GM18520 (cell line): ENCODE data around the gene RBM5.
A peak's percentile ranks its signal among the peaks of the same experiment; 100 is the strongest.

Experiments
- ATAC-seq: cut with Tn5 transposase; IDR thresholded peaks from one replicate; pipeline ENCODE4 v1.9.1; 2021; ENCODE audit not compliant: unreplicated experiment

Gene RBM5

DNA sequence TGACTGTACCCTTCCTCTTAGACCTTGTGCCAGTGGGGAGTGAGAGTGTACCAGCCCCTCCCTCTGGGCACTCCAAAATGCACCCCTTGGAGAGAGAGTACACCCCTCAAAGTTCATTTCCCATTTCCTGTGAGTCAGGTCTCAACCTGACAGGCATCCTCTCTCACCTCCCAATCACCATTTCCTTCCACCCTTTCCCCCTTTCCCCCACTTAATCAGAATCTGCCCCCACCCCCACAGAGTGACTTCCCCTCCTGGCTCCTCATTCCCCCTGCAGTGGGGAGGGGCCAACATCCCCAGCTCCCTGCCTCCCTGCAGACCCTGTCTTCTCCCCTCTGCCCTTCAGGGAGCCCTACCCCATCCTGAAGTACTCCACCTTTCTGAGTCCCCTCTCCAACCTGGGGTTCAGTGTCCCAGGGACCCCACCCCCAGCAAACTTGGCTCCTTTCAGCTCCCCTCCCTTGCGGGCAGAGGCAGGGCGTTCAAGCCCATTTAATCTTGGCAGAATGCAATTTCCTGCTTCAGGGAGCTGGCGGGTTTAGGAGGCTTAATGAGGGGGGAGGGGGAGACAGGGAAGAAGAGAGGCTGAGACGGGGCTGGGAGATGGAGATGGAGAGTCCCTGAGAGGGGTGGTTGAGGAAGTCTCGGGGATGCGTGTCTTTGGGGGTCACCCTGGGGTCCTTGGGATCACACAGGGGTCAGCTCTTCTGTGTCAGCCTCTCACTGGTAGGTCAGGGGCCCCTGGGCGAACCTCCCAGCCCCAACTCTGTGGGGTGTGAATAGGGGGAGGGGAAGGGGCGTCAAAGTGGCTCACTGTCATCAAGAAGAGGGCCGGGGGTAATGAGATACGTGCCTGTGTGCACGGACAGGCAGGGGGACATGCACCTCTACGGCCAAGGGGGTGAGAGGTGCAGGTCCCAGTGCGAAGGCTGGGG is 49.8 kb downstream of the RBM5 start:
- no peak for ATAC-seq

DNA sequence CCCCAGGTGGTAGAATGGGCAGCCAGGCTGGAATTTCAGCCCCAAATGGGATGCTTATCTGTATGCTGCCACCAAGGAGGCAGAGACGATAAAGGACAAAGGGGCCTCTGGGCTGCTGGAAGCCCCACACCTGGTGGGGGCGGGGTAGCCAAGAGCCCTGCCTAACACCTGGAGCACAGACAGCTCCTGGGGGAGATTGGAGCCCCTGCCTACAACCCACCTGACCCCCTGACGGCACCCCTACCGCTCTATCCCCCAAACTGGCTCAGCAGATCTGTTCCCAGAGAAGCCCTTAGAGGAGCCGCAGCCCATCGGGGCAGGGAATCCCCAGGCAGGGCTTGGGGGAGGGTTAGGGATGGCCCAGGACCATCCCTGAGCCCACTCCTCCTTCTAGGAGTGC is 50.6 kb downstream of the RBM5 start:
- no peak for ATAC-seq

DNA sequence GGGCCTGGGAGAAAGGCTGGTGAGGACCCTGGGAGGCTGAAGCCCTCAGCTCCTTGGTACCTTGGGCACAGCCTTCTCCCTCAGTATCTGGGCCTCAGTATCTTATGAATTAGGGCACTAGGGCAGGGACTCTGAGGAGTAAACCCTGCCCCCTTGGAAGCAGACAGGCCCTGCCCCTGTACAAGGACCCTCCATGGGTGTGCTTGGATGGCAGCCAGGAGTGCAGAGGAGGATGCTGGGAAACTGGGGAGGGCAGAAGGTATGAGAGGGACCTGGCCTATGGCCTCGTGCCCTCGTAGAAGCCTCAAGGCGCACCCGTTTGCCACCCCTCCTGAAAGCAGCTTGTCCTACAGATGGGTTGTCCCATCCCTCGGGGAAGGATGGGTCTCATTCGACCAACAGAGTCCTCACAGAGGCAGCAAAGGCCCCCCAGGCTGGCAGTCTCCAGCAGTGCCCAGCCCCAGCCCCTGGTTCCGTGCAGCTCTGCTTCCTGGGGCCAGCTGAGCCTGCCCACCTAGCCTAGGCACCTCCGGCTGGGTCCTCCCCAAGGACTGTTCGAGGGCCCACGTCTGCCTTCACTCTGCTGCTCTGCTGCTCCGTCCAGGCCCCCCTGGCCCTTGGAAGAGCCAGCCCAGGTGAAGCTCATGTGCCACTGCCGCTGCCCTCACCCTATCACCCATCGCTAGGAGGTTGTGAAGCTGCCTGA is 51.2 kb downstream of the RBM5 start:
- ATAC-seq, result no peak

DNA sequence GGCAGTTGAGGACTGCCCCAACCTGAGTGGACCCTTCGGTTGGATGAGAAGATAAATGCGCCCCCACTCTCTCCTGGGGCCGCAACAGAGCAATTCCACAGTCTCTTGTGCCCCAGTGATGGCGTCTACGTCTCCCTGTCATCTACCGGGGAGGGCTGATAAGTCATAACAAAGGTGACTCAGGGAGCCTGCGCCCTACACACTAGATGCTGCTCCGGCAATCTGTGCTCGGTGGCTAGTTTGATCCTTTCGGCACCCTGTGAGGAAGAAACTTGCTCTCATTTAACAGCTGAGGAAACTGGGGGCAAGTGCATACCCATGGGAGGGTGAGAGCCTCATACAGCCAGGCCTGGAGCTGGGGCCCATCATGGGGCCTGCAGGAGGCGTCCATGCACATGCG is 52.3 kb downstream of the RBM5 start:
- no peak for ATAC-seq

DNA sequence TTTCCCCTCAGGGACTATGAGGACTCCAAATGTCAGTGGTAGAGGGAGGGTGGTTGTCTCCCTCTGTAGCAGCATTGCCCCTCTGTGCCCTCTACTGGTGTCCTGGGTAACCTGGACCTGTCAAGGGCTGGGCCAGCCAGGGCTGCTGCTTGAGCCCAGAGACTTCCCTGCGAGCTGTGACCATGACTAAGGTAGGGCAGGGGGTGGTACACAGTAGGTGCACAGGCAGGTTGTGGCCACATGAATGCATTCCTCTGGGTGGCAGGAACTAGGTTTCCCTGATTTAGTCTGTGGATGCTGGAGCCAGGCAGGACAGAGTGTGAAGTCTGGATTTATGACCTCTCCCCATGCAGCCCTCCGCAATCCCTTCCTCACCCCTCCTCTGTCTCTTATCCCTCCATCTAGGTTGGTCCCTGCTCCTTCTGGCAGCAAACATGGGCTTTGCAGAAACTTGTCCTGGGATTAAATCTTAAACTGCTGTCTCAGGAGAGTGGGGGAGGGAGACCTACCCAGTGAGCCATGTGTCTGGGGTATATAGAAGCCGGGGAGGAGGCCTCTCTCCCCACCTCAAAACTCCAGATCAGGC is 57.7 kb downstream of the RBM5 start:
- no peak for ATAC-seq

DNA sequence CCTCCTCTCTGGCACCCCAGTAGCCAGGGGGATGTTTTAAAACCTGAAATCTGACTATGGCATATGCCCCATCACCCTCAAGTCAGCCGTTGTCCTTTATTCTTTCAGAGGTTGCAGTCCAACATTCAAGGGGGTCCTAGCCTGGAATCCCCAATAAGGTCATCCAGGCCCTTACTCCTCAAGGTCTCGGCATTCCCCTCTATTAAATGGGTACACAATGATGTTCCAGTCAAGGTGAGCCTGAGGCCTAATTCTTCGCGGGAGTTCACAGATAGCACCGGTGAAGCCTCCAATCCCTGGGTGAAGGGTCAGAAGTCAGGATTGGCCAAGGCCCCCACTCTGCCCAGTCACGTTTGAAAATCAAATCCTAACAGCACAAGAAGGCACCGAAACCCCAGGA is 58.3 kb downstream of the RBM5 start:
- ATAC-seq, result no peak

DNA sequence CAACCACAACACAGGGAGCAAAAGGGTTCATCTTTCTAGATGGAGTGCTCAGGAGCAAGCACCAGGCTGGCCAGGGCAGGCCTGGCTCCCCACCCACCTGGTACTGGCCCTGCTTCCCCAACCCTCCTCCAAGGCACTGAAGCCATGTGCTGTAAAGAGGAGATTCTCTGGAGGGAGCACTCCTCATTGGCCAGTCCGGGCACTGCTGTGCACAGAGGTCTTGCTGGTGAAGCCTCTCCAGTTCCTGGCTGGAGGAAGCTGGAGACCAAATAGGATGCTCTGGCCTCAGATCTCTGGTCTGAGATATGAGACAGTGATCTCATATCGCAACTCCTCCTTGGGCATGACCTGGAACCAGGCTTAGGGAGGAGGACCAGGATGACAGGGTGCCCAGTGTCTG is 58.7 kb downstream of the RBM5 start:
- ATAC-seq, result no peak

DNA sequence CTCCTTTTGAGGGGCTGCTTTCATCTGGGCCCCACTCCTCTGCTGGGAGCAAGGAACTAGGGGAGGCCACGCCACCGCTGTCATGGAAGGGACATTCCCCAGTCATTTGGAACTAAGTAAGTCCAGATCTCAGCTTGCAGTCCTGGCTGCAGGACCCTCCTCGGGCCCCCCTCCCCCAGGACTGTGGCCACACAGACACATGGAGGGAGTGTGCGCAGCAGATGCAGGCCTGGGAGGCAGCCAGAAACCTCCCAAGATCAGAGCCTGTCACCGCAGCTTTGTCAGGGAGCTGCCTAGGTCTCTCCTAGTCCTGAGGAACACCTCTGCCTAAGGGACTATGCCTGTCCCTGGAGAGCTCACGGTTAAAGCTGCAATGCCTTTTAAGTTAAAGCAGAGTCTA is 59.1 kb downstream of the RBM5 start:
- no peak for ATAC-seq

DNA sequence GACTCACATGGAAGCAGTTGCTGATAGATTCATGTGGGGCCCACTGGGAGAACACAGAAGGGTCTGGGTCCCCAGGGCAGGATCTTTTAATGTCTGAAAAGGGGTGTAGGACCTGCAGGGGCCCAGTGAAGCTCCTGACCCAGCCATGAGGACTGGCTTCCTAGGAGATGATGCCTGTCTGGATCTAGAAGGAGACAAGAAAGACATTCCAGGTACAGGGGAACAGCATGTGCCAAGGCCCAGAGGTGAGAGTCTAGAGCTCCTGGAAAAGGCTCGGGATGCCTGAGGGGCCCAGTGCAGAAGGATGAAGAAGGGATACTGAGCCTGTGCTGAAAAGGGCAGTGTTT is 61.7 kb downstream of the RBM5 start:
- no peak for ATAC-seq

DNA sequence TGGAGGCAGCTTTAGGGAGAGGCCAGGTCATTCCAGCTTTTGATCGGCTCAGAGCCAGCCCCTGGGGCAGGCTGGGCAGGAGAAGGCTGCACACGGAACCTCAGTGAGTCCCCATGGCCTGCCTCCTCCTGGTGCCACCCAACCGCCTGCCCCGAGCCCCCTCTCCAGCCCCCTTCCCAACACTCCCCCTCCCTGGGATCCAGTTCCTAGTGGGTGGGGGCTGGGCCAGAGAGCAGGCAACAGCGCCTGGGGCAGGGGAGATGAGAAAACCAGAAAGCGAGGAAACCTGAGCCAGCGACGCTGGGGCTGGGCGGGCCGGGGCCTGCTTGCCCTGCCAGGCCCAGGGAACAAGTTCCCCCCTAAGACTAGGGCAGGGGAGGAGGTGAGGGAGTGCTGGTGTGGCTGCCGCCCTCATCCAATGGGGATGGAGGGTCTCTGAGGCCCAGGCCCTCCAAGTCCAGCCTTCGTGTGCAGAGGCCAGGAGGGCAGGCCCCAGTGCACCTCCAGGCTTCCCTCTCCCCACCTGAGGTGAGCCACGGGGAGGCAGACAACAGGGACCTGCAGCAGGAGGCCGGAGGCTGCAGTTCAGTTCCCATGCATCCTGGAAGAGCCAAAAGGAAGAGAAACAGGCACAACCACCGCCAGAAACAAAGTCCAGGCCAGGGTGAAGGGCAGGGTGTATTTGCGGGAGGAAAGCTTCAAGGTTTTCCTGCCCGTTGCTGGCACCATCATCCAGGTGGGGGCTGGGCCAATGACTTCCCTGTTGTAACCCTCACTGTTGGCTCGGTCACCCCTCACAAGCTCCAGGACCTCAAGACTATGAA is 62.4 kb downstream of the RBM5 start:
- no peak for ATAC-seq

DNA sequence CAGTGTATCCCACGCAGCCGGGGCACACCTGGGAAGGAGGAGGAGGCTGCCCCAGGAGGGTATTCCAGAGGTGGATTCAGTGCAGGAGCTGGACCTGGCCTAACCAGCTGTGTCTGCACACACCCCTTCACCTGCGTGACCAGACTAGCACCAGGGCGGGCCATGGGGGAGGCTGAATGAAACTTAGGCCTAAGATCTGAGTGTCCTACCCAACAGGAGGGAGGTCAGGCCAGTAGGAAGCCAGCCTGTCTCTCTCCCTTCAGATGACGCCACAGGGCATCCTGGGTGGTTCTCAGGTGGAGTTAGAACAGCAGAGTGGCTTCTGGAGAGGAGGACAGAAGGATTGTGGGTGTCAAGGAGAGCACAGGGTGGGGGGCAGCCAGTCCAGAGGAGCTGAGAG is 63.0 kb downstream of the RBM5 start:
- ATAC-seq, result no peak

DNA sequence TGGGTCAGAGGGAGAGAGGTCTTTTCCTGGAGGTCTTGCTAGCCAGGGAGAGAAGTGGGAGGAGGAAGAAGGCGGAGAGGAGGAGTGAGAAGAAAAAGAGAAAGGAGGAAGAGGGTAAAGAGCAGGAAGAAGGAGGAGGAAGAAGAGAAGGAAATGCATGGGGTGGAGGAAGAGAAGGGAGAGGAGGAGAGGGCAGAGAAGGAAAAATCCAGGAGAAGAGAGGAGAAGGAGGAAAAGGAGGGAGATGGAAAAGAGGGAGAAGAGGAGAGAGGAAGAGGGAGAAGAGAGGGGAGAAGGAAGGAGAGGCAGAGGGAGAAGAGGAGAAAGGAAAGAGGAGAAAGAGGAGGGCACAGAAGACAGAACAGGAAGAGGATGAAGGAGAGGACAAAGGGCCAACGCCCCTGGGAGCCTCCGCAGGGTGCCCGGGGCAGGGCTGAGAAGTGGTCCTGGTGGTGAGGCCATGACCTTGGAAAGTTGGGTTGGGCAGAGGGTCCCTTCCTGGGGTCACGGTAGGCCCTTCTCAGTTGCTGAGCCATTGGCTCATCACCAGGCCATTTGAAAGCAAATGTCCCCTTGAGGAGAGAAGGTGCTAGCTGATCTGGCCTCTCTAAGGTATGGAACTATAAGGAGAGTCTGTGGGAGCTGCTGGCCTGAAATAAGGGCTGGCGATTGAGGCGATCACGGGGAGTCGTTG is 65.2 kb downstream of the RBM5 start:
- no peak for ATAC-seq

DNA sequence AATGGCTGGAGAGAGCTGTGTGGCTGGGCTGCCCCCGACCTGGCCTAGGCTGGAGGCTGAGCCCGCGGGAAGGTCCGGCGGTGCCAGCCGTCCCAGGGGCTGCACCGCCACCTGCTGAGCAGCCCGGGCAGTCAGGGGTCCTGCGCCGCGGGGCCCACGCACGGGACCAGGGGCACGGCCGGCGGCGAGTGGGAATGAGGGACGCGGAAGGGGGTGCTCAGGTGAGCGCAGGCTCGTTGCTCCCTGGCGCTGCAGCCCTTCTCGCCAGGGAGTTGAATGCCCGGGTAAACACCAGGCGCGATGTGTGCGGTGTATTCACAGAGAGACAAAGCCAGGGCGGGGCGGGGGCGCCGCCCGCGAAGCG is 65.7 kb downstream of the RBM5 start:
- peak; percentile 21 for ATAC-seq

DNA sequence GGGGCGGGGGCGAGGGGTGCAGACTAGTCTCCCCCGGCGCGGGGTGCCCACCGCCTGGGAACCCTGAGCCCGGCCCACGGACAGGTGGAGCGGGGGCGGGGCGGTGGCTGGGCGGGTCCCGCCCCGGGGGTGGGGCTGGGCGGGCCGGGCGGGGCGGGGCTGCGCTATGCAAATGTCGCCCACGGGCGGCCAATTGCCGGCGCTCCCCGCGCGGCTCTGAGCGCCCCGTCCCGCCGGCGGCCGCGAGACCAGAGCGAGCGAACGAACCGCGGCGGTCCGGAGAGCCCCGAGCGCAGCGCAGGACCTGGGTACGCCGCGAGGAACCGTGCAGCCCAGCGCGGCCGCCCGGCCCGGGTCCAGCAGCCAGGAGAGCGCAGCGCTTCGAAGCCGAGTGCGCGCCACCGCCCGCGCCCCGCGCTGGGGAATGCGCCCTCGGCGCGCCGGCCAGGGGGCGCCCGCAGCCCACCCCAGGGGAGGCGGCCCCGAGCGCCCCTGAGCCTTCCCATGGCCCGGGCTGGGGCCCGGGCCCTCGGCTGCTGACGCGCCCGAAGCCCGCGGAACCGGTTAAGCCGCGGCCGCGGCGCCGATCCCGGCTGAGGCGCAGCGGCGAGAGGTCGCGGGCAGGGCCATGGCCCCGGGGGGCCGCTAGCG is 66.2 kb downstream of the RBM5 start, which contains the start of gene SEMA3F:
Gene SEMA3F, plus strand, starts transcription at position 485 of the 651 bp plus-strand sequence. CDS start 4,299 bp downstream, outside the sequence.
- peak; percentile 54 for ATAC-seq

DNA sequence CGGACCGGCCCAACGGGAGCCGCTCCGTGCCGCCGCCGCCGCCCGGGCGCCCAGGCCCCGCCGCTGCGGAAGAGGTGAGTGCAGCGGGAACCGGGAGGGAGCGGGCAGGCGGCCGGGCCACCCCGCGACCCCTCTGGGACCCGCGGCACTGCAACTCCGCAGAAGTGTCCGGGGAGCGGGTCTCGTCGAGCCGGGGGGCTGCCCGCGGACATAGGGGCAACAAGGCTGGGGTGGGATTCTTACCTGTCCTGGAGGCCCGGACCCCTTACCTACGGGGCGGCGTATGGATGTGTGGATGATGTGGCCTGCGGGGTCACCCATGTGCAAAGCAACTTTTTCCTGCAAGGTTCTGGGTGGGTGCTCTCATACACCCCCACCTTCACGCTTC is 66.8 kb downstream of the RBM5 start:
- no peak for ATAC-seq

DNA sequence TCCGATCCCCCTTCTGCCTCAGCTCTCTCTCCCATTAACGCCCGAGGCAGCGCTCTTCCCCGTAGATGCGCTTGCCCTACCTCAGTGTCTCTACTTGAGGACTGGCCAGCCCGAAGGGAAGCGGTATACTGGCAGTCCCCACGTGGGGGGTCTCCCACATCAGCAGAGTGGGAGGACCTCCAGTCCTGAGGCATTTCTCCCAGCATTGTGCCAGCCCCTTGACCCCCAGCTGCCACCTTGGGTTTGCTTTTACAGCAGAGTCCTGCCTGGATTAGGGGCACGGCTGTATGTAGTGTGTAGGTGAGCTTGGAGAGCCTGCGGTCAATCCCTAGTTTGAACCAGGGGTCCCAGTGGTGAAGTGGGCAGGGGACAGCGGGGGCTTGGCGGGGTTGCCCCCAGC is 67.2 kb downstream of the RBM5 start:
- no peak for ATAC-seq

DNA sequence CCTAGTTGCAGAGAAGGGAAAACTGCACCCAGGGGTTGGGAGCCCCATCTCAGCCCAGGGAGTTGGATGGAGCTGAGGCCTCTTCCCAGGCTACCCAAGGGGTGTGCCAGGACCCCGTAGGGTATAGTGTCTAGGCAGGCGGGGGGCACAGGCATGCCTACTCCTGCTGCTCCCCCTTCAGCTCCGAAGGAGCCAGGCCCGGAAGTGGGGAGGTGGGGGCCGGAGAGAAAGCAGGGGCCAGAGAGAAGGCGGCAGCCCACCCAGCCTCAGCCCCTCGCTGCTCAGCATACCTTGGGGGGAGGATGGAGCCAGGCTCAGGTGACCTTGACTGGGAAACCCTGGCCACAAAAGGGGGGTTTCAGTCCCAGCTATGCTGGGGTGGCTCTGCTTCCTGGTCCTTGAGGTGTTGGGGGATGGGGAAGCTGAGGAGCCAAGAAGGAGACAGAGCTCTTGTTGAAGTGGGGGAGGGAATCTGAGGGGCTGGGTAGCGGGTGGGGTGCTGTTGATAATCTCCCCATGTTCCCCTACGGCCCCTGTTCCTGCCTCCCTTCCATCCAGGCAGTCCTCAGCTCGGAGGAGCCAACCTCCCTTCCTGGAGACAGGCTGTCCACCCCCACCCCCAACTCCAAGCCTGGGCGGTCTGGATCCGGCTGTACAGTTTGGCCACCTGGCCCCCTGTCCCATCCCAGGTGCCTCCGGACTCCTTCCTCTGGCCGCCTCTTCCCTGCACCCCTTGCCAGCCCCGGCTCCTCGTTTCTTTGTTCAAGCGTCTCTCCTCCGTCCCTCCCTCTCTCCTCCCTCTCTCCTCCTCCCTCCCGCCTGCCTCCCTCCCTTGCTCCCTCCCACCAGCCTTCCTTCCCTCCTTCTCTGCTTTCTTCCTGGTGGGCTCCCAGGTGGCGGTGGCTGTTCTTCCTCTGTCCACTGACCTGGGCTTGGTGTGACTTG is 68.1 kb downstream of the RBM5 start:
- no peak for ATAC-seq

DNA sequence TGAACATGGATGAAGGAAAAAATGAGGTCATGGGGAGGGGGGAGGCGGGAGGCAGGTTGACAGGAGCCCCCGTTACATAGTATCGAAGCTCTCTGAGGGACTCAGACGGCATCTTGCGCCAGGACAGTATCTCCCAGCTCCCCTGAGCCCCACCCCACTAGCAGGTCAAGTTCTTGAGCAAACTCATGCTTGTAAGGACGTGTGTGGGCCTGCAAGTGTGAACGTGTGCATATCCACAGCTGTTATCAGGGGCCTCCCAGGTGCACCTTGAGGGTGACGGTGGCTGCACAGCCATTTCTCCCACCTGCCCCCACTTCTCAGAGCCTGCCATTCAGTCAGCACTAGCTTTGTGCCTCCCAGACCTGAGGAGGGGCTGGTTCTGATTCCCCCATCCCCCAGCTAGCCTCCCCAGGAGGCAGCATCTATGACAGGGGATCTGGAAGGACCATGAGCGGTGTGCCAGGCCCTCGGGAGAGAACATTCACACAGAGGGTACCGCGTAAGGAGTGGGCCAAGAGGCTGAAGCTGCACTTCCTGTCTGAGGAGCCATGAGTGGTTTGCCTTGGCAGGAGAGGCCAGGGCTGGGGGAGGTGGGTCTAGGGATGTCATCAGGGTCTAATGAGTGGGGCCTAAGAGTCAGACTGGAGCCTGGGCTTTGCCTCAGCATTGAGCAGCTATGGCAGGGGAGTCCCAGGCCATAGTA is 69.3 kb downstream of the RBM5 start:
- ATAC-seq, result no peak
